GM20000 (cell line): ENCODE data around the gene SF3A1.

ENCODE experiments used
- DNase-seq: peaks from one replicate; pipeline ENCODE4 v3.0.0; 2012; ENCODE audit warnings: low spot score
- TF ChIP-seq, protein P1 (sequence below): IDR thresholded peaks from 2 replicates; pipeline ENCODE4 v1.5.1; 2012; ENCODE audit warnings: mild to moderate bottlenecking, control low read depth; ENCODE audit errors: extremely low read depth, missing control alignments

Gene SF3A1

DNA sequence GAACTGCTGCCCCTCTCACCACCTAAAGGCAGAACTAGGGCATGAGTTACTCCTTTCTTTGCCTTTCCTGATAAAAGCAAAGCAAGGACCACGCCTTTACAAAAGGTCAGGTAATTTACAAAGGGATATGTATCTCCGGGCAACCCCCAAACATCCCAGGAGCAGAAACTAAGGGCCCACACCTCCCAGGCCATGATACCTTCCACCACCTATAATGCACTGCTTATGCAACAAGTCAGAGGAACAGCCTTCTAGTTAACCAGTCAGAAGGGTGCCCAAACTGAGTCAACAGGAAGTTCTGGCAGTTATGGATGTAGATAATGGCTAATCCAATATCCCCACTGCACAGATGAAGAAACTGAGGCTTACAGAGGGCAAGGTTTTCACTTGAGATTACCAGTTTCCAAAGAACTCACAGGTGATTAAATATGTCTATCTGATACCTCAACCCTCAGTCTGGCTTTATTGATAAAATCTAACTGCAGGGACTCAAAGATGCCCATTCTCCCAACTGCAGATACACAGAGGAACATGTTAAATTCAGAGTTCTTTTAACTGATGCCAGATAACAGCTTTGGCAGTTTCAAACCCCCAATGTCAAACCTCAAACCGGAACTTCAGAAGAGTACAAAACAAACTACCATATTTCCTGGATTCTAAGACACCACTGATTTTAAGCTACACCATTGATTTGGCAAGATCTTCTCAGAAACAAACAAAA is 50.6 kb downstream of the SF3A1 start:
- peak; percentile 40 for DNase-seq
- TF ChIP-seq, protein P1, sequence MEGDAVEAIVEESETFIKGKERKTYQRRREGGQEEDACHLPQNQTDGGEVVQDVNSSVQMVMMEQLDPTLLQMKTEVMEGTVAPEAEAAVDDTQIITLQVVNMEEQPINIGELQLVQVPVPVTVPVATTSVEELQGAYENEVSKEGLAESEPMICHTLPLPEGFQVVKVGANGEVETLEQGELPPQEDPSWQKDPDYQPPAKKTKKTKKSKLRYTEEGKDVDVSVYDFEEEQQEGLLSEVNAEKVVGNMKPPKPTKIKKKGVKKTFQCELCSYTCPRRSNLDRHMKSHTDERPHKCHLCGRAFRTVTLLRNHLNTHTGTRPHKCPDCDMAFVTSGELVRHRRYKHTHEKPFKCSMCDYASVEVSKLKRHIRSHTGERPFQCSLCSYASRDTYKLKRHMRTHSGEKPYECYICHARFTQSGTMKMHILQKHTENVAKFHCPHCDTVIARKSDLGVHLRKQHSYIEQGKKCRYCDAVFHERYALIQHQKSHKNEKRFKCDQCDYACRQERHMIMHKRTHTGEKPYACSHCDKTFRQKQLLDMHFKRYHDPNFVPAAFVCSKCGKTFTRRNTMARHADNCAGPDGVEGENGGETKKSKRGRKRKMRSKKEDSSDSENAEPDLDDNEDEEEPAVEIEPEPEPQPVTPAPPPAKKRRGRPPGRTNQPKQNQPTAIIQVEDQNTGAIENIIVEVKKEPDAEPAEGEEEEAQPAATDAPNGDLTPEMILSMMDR = no peak

DNA sequence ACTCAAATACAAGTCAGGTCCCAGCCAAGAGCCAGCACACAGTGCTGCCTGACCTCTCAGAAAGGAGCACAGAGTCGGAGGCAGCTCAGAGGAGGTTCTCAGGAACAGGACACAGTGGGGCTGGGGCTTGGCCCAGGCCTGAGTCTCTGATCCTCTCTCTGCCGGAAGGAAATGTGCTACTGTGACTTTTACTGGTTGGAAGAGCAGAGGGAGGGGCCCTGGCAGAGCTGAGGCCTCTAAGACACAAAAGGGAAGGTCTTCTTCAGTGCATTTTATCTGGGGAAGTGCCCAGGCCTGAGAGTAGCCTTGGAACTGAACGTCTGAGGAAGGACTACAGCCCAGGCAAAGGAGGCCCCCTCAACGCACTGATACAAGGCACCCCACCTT is 51.2 kb downstream of the SF3A1 start:
- DNase-seq = peak; percentile 68
- TF ChIP-seq, protein P1 = no peak

DNA sequence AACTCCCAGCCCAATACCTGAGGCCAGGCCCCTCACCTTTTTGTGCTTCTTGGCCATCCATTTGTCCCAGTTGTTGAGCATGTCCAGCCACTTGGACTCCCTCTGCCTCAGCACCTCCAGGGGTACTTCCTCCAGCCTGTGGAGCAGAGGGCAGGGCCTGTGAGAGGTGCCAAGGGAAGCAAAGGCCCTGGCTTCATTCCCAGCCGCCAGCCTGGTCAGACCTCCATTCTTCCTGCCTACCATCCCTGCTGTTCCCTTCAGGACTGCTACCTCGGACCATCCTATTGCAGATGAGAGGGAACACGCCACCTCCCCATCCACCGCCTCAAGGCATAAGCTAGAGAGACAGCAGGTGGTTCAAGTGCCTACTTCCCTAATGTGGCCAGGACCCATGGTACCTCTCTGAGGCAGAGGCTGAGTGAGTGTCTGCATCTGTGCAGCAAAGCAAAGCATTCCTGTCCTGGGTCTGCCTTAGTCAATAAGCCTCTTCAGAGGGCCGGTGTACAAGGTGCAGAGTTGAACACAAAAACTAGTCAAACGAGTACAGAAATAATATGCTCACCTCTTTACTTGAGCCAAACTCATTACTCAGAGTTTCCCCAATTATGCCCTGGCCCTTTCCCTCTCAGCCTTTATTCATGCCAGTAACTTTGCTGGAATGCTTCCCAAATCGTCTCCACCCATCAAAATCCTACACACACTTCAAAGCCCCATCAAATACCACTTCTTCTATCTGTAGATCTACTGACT is 52.0 kb downstream of the SF3A1 start:
- TF ChIP-seq, protein P1 = no peak

DNA sequence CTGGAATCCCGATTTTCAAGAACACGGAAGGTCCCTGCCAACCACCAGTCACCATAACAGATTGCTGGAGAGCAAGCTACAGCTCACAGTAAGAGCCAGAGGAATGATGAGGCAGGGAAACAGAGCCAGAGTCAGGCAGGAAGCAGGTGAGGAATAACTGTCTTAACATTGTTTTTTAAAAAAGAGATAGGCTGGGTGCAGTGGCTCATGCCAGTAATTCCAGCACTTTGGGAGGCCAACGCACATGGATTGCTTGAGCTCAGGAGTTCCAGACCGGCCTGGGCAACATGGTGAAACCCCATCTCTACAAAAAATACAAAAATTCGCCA is 53.9 kb downstream of the SF3A1 start:
- no peak for DNase-seq
- TF ChIP-seq, protein P1 = no peak

More for the DNA sequence above, 52.0 kb downstream of the SF3A1 start:
- DNase-seq = no peak

DNA sequence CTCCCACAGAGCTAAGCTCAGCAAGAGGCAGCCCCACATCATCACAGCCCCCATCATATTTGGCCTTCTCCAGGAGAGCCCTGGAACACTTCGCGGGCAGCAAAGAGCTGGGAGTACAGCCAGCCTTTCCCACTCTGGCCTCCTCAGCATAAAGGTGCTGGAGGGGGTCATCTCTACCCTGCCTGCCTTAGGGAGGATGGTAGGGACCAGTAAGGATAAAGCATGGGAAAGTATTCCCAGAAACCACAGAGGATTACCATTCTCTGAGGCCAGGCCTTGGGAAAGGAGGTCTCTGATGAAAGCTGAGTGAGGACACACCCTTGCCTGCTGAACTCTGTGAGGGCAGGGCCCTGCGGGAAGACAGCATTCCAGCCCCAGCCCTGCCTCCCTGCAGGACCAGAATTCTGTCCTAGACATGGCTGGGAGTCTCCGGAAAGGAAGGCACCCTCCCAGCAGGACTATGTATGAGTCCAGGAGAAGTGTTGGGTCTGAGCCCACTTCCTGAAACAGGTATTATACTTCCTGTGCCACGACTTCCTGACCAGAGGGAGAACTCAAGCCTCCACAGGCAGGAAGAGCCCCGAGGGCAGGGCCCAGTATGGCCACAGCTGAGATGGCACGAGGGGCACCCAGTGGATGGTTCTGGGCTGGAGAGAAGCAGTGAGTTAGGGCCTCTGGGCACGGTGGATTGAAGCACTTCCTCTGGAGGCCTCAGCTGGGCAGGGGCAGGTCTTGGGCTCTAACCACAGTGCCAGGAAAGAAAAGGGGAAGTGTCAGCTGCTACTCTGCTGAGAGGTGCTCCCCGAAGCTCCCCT is 54.5 kb downstream of the SF3A1 start:
- TF ChIP-seq, protein P1 = no peak
- DNase-seq = no peak

DNA sequence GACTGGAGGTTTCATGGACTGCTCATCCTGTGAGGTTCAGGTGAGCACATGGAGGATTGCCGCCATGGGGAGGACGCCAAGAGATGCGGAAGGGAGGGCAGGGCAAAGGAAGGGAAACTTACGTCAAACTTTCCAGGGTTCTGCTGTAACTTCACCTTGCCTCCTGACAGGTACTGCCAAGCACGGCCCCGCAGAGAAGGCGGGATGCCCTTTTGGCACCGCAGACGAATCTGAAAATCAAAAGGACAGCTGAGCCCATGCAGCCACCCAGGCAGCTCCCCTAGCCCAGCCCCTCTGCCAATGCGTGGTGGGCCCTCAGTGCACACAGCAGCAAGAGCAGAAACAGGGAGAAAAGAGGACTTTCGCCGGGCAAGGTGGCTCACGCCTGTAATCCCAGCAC is 57.4 kb downstream of the SF3A1 start:
- TF ChIP-seq, protein P1 = no peak

More for the DNA sequence above, 57.4 kb downstream of the SF3A1 start:
- DNase-seq = no peak
